Fibroblast of lung (primary cell): ENCODE measurements around the gene MAP2K6. TPM values are rescaled to one million over a fixed set of nuclear protein-coding genes. Genes with fewer than 3 reads are reported as not detected.

Experiments used
- DNase-seq, 2 donors: peaks; one replicate each; pipeline versions ENCODE4 v3.0.0 to v3.0.0-alpha.2; 2010; ENCODE audit warnings: low read depth in 2 of 2
- H2AFZ ChIP-seq: 2 replicates; pipeline ENCODE4 v1.5.1; 2012; ENCODE audit warnings: low read length, control low read depth, inconsistent platforms
- H3K27ac ChIP-seq: 2 replicates; pipeline ENCODE4 v1.5.1; 2011; ENCODE audit warnings: low read length, control low read depth; ENCODE audit not compliant: insufficient read depth
- H3K27me3 ChIP-seq: 2 replicates; pipeline ENCODE4 v1.5.1; 2011; ENCODE audit warnings: mild to moderate bottlenecking, low read length; ENCODE audit not compliant: control insufficient read depth, insufficient read depth
- H3K36me3 ChIP-seq: 2 replicates; pipeline ENCODE4 v1.5.1; 2011; ENCODE audit warnings: low read length; ENCODE audit not compliant: control insufficient read depth, insufficient read depth
- H3K4me1 ChIP-seq: 2 replicates; pipeline ENCODE4 v1.5.1; 2011; ENCODE audit warnings: low read length; ENCODE audit not compliant: control insufficient read depth, insufficient read depth; ENCODE audit errors: extremely low read depth
- H3K4me2 ChIP-seq: 2 replicates; pipeline ENCODE4 v1.5.1; 2011; ENCODE audit warnings: low read length, control low read depth; ENCODE audit not compliant: insufficient read depth; ENCODE audit errors: extremely low read depth
- H3K4me3 ChIP-seq, 4 experiments: fragments of 200-600 bp in 1 of 4; sonication (generic) in 1 of 4; replicated peaks in 1 of 4; 2 replicates each; pipeline ENCODE4 v1.5.1; 2011 to 2016; ENCODE audit warnings: low read length in 4 of 4, low read depth in 3 of 4, mild to moderate bottlenecking in 3 of 4, control low read depth in 2 of 4, inconsistent platforms in 1 of 4, mixed read lengths in 1 of 4; ENCODE audit not compliant: insufficient read depth in 1 of 4; ENCODE audit errors: control extremely low read depth in 1 of 4
- H3K79me2 ChIP-seq: 2 replicates; pipeline ENCODE4 v1.5.1; 2012; ENCODE audit warnings: mild to moderate bottlenecking, low read length, inconsistent platforms; ENCODE audit not compliant: control insufficient read depth, insufficient read depth
- H3K9ac ChIP-seq: 2 replicates; pipeline ENCODE4 v1.5.1; 2011; ENCODE audit warnings: mild to moderate bottlenecking, low read length, control low read depth; ENCODE audit not compliant: insufficient read depth
- H3K9me3 ChIP-seq: 2 replicates; pipeline ENCODE4 v1.5.1; 2012; ENCODE audit warnings: low read depth, low read length; ENCODE audit not compliant: control insufficient read depth, insufficient read depth
- H4K20me1 ChIP-seq: 2 replicates; pipeline ENCODE4 v1.5.1; 2011; ENCODE audit warnings: low read length; ENCODE audit not compliant: control insufficient read depth, insufficient read depth; ENCODE audit errors: extremely low read depth
- CTCF ChIP-seq, 2 donors: IDR thresholded peaks in 1 of 2; conservative IDR thresholded peaks in 1 of 2; 1 replicate in 1 of 2; 2 replicates in 1 of 2; pipeline ENCODE4 v1.5.1; 2011 to 2012; ENCODE audit warnings: low read length in 2 of 2, control low read depth in 1 of 2, inconsistent platforms in 1 of 2, low read depth in 1 of 2, mild to moderate bottlenecking in 1 of 2
- EZH2 ChIP-seq: IDR thresholded peaks from 2 replicates; pipeline ENCODE4 v1.5.1; 2012; ENCODE audit warnings: low read length, control low read depth, mild to moderate bottlenecking; ENCODE audit errors: missing control alignments
- polyA plus RNA-seq, 2 donors: library from polyadenylated mRNA; depleted of rRNA in 1 of 2; stranded (reverse) in 1 of 2; unstranded in 1 of 2; fragments of >200 nt; gene quantifications; 2 replicates each; pipeline ENCODE4 v1.2.1, GENCODE V29; 2011 to 2012; ENCODE audit warnings: missing spikeins in 1 of 2
- total RNA-seq: library from RNA; depleted of rRNA; stranded (reverse); fragments of >200 nt; gene quantifications from 2 replicates; pipeline ENCODE4 v1.2.1, GENCODE V29; 2014

Gene MAP2K6
- total and polyA plus RNA-seq, 2 donors (not counting 1 experiment from before 2014, with no cell fraction given), result 2.7 to 39.5 TPM

- H3K4me2 ChIP-seq, result no peak overlapping the region
- H3K27ac ChIP-seq, result no peak overlapping the region
These were observed 9.0 kb downstream of the MAP2K6 start for GRCh38 chr17:69423450-69423849.

GRCh38 chr17:69424287-69425041 is 10.0 kb downstream of the MAP2K6 start:
- H3K4me2 ChIP-seq, result no peak overlapping the region
- H3K36me3 ChIP-seq, result no peaks in the 10 kb centered on the region
- H3K4me1 ChIP-seq, result no peaks in the 10 kb centered on the region
- H4K20me1 ChIP-seq, result no peaks in the 10 kb centered on the region
- no peak for DNase-seq
- no peaks in the 10 kb centered on the region for H3K79me2 ChIP-seq
- H3K4me3 ChIP-seq, result no peak overlapping the region
- TF ChIP-seq CTCF (conservative IDR thresholded peaks at IDR 0.05 in 1 of 2, IDR thresholded peaks at IDR 0.05 in 1 of 2; ENCODE audit: low read depth in 1 of 2, low read length in 2 of 2) (no peak), EZH2 (no peak)
- no peaks in the 10 kb centered on the region for H3K27me3 ChIP-seq
- no peak overlapping the region for H2AFZ ChIP-seq
- H3K9me3 ChIP-seq, result no peaks in the 10 kb centered on the region
- no peak overlapping the region for H3K27ac ChIP-seq
- H3K9ac ChIP-seq, result no peak overlapping the region

More at GRCh38 chr17:69423450-69423849, 9.0 kb downstream of the MAP2K6 start:
- Histone ChIP-seq H3K79me2 (no peaks in the 10 kb centered on the region), H2AFZ (no peak overlapping the region), H3K27me3 (no peaks in the 10 kb centered on the region), H3K4me1 (no peaks in the 10 kb centered on the region), H3K9me3 (no peaks in the 10 kb centered on the region), H3K36me3 (no peaks in the 10 kb centered on the region), H3K4me3 (no peak overlapping the region), H3K9ac (no peak overlapping the region), H4K20me1 (no peaks in the 10 kb centered on the region)
- TF ChIP-seq EZH2, result no peak
- TF ChIP-seq CTCF (conservative IDR thresholded peaks at IDR 0.05 in 1 of 2, IDR thresholded peaks at IDR 0.05 in 1 of 2; ENCODE audit: low read depth in 1 of 2, low read length in 2 of 2), result no peak
- no peak for DNase-seq

GRCh38 chr17:69425978-69426377 is 11.5 kb downstream of the MAP2K6 start:
- TF ChIP-seq CTCF (conservative IDR thresholded peaks at IDR 0.05 in 1 of 2, IDR thresholded peaks at IDR 0.05 in 1 of 2; ENCODE audit: low read depth in 1 of 2, low read length in 2 of 2) (no peak), EZH2 (no peak)
- no peak overlapping the region for H3K27ac ChIP-seq
- no peak overlapping the region for H3K9ac ChIP-seq
- H3K9me3 ChIP-seq, result no peaks in the 10 kb centered on the region
- no peaks in the 10 kb centered on the region for H4K20me1 ChIP-seq
- H3K4me3 ChIP-seq, result no peak overlapping the region
- H2AFZ ChIP-seq, result no peak overlapping the region
- H3K4me1 ChIP-seq, result no peaks in the 10 kb centered on the region
- H3K36me3 ChIP-seq, result no peaks in the 10 kb centered on the region
- no peaks in the 10 kb centered on the region for H3K79me2 ChIP-seq
- no peak overlapping the region for H3K4me2 ChIP-seq
- no peaks in the 10 kb centered on the region for H3K27me3 ChIP-seq
- no peak for DNase-seq
